HG02763 (cell line): ENCODE data around the gene MARCHF2.
"Not testable (repeated sequence)": the region's sequence is repeated elsewhere in the genome, so short reads cannot be mapped to it uniquely, and the experiment has no call there.

ENCODE experiments used
- ATAC-seq: cut with Tn5 transposase; IDR thresholded peaks from one replicate; pipeline ENCODE4 v1.9.1; 2021; ENCODE audit warnings: mild to moderate bottlenecking, moderate library complexity; ENCODE audit not compliant: unreplicated experiment

Gene MARCHF2

GRCh38 chr19:8412783-8413628 is at the start of gene MARCHF2:
TSS of gene MARCHF2 (plus strand) at chr19:8413305. CDS start at chr19:8421841, 8,536 bp downstream.
- ATAC-seq = peak; percentile 99

GRCh38 chr19:8363803-8364771 is 49.0 kb upstream of the MARCHF2 start, which contains the start of gene ANGPTL4:
TSS of gene ANGPTL4 (plus strand) at chr19:8364155. CDS start at chr19:8364322, 167 bp downstream.
- no peak for ATAC-seq

- ATAC-seq = no peak
Measured at GRCh38 chr19:8366121-8366581, 47.0 kb upstream of the MARCHF2 start.

- no peak for ATAC-seq
Measured at GRCh38 chr19:8366961-8367326, 46.2 kb upstream of the MARCHF2 start.

GRCh38 chr19:8367327-8368001 is 45.6 kb upstream of the MARCHF2 start:
- no peak for ATAC-seq

- ATAC-seq = no peak
Measured at GRCh38 chr19:8370176-8371010, 42.7 kb upstream of the MARCHF2 start.

GRCh38 chr19:8371011-8371804 is 41.9 kb upstream of the MARCHF2 start:
- no peak for ATAC-seq

- ATAC-seq = no peak
Measured at GRCh38 chr19:8373867-8374813, 39.0 kb upstream of the MARCHF2 start.

GRCh38 chr19:8375766-8376165 is 37.3 kb upstream of the MARCHF2 start:
- ATAC-seq = not testable (repeated sequence)

GRCh38 chr19:8376373-8376974 is 36.6 kb upstream of the MARCHF2 start:
- not testable (repeated sequence) for ATAC-seq

- ATAC-seq = no peak
Measured at GRCh38 chr19:8377598-8377997, 35.5 kb upstream of the MARCHF2 start.

- ATAC-seq = not testable (repeated sequence)
Measured at GRCh38 chr19:8379156-8379891, 33.8 kb upstream of the MARCHF2 start.

- not testable (repeated sequence) for ATAC-seq
Measured at GRCh38 chr19:8384569-8384968, 28.5 kb upstream of the MARCHF2 start.

- not testable (repeated sequence) for ATAC-seq
Measured at GRCh38 chr19:8385103-8385502, 28.0 kb upstream of the MARCHF2 start.

GRCh38 chr19:8385566-8385965 is 27.5 kb upstream of the MARCHF2 start:
- not testable (repeated sequence) for ATAC-seq

- not testable (repeated sequence) for ATAC-seq
Measured at GRCh38 chr19:8386419-8386818, 26.7 kb upstream of the MARCHF2 start.

- ATAC-seq = no peak
Measured at GRCh38 chr19:8386990-8387389, 26.1 kb upstream of the MARCHF2 start.
